AG04449 (cell line): Measurements from ENCODE around the gene GALNTL6.
"Not testable (repeated sequence)": the region's sequence is repeated elsewhere in the genome, so short reads cannot be mapped to it uniquely, and the experiment has no call there.

Source experiments
- CTCF ChIA-PET: fragments of 350-600 bp; formaldehyde crosslinking; extraction: SDS; loops from one replicate; lab custom pipeline; 2021; ENCODE audit warnings: antibody characterized with exemption; lab: Yijun Ruan, JAX
- POLR2A ChIA-PET: fragments of 400-600, 350-600 bp; formaldehyde crosslinking; extraction: SDS; loops from one replicate; lab custom pipeline; 2020; ENCODE audit warnings: antibody characterized with exemption, inconsistent platforms; lab: Yijun Ruan, JAX
- DNase-seq: peaks from one replicate; pipeline ENCODE4 v3.0.0-alpha.2; 2010; ENCODE audit warnings: low read depth, low spot score
- H3K4me3 ChIP-seq: 2 replicates; pipeline ENCODE4 v1.5.1; 2011; ENCODE audit warnings: low read depth, mild to moderate bottlenecking, control low read depth, low read length
- CTCF ChIP-seq: IDR thresholded peaks from one replicate; pipeline ENCODE4 v1.5.1; 2011; ENCODE audit warnings: mild to moderate bottlenecking, moderate library complexity, low read length, control low read depth, inconsistent platforms; ENCODE audit not compliant: insufficient read depth; ENCODE audit errors: missing control alignments

Gene GALNTL6

GRCh38 chr4:172392741-172393140 lies 579.5 kb downstream of the GALNTL6 start:
- no peak for TF ChIP-seq CTCF
- DNase-seq = no peak
- POLR2A ChIA-PET = no interaction called here
- CTCF ChIA-PET = no interaction called here
- H3K4me3 ChIP-seq = no peak overlapping the region

- no peak for TF ChIP-seq CTCF
- H3K4me3 ChIP-seq = no peak overlapping the region
- DNase-seq = no peak
- CTCF ChIA-PET = no interaction called here
- POLR2A ChIA-PET = no interaction called here
Measured at GRCh38 chr4:172393220-172393619, 580.0 kb downstream of the GALNTL6 start.

GRCh38 chr4:172404676-172405075 lies 591.5 kb downstream of the GALNTL6 start:
- POLR2A ChIA-PET = no interaction called here
- no peak for DNase-seq
- CTCF ChIA-PET = no interaction called here
- TF ChIP-seq CTCF = no peak
- no peak overlapping the region for H3K4me3 ChIP-seq

GRCh38 chr4:172410363-172410762 lies 597.2 kb downstream of the GALNTL6 start:
- no peak for TF ChIP-seq CTCF
- no peak overlapping the region for H3K4me3 ChIP-seq
- POLR2A ChIA-PET = no interaction called here
- CTCF ChIA-PET = no interaction called here
- no peak for DNase-seq

GRCh38 chr4:172411149-172411548 lies 597.9 kb downstream of the GALNTL6 start:
- DNase-seq = no peak
- no peak overlapping the region for H3K4me3 ChIP-seq
- no peak for TF ChIP-seq CTCF
- POLR2A ChIA-PET = no interaction called here
- CTCF ChIA-PET = no interaction called here

GRCh38 chr4:172412851-172413580 lies 599.8 kb downstream of the GALNTL6 start:
- ChIA-PET CTCF (no interaction called here), POLR2A (no interaction called here)
- no peak for TF ChIP-seq CTCF

GRCh38 chr4:172428979-172429378 lies 615.8 kb downstream of the GALNTL6 start:
- DNase-seq, CTCF ChIA-PET, H3K4me3 ChIP-seq, POLR2A ChIA-PET: not testable (repeated sequence)

More at GRCh38 chr4:172412851-172413580, 599.8 kb downstream of the GALNTL6 start:
- no peak for DNase-seq
- H3K4me3 ChIP-seq = no peak overlapping the region
